ENCODE measurements around the gene SH3GL3. TPM values are rescaled to one million over a fixed set of nuclear protein-coding genes. Genes with fewer than 3 reads are reported as not detected.

The SH3GL3 gene
- total and polyA plus RNA-seq, 8 donors, result 0.56 to 3.3 (median 1.4) TPM; not detected in 4

- H3K4me3 ChIP-seq, result no peak overlapping the region
- no peaks in the 10 kb centered on the region for H3K9me3 ChIP-seq
- H3K4me1 ChIP-seq, result peaks cover 0 to 7% (median 0%) of the 10 kb centered on the region in 4 donors
- H3K36me3 ChIP-seq, result no peaks in the 10 kb centered on the region
- TF ChIP-seq POLR2AphosphoS5 (IDR thresholded peaks at IDR 0.05) (no peak), EP300 (IDR thresholded peaks at IDR 0.05) (no peak), POLR2A (IDR thresholded peaks at IDR 0.05) (no peak)
- TF ChIP-seq, protein P1, sequence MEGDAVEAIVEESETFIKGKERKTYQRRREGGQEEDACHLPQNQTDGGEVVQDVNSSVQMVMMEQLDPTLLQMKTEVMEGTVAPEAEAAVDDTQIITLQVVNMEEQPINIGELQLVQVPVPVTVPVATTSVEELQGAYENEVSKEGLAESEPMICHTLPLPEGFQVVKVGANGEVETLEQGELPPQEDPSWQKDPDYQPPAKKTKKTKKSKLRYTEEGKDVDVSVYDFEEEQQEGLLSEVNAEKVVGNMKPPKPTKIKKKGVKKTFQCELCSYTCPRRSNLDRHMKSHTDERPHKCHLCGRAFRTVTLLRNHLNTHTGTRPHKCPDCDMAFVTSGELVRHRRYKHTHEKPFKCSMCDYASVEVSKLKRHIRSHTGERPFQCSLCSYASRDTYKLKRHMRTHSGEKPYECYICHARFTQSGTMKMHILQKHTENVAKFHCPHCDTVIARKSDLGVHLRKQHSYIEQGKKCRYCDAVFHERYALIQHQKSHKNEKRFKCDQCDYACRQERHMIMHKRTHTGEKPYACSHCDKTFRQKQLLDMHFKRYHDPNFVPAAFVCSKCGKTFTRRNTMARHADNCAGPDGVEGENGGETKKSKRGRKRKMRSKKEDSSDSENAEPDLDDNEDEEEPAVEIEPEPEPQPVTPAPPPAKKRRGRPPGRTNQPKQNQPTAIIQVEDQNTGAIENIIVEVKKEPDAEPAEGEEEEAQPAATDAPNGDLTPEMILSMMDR (IDR thresholded peaks at IDR 0.05), result no peak
- WGBS, 5 donors, result 86 to 96% (median 89%) methylated on average over 2 of the region's 2 CpGs
- no peaks in the 10 kb centered on the region for H3K27me3 ChIP-seq
- no peak for DNase-seq
- H3K27ac ChIP-seq, result no peak overlapping the region
- intact Hi-C loops (cut with DNase I; ENCODE audit: low total_unique reads), result no loop called here
Observed at GRCh38 chr15:83612898-83613635, 165.9 kb downstream of the SH3GL3 start.

DNA sequence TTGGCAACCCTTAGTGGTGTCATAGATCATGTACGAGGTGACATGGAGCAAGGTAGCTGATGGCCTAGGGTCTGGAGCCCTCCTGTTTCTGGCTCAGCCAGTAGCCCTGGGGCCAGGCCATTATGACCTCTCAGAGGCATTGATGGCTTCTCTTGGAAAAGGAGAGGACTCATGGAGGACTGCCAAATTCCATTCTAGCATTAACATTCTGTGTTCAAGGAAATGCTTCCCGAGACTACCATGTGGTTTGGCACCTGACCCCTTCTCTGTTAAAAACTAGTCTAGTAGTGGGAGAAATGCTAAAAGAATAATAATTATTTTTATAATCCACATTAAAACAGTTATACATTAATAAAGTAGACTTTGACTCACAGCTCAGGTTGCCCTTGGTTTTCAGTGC, 166.6 kb downstream of the SH3GL3 start:
- WGBS, 5 donors, result 44 to 58% (median 53%) methylated on average over 2 of the region's 2 CpGs
- intact Hi-C loops (cut with DNase I; ENCODE audit: low total_unique reads), result no loop called here
- no peaks in the 10 kb centered on the region for H3K9me3 ChIP-seq

GRCh38 chr15:83616840-83617239, 169.7 kb downstream of the SH3GL3 start:
- Histone ChIP-seq H3K9me3 (peaks cover 0 to 6% (median 0%) of the 10 kb centered on the region in 4 donors), H3K36me3 (no peaks in the 10 kb centered on the region), H3K27me3 (no peaks in the 10 kb centered on the region), H3K27ac (no peak overlapping the region), H3K4me1 (peaks cover 0 to 7% (median 0%) of the 10 kb centered on the region in 4 donors), H3K4me3 (no peak overlapping the region)
- WGBS, 5 donors, result 78 to 88% (median 84%) methylated on average over 1 of the region's 1 CpG
- intact Hi-C loops (cut with DNase I; ENCODE audit: low total_unique reads), result no loop called here
- DNase-seq, result no peak
- TF ChIP-seq, protein P1 (IDR thresholded peaks at IDR 0.05), result no peak

More for the DNA sequence above, 166.6 kb downstream of the SH3GL3 start:
- H3K27ac ChIP-seq, result no peak overlapping the region
- TF ChIP-seq EP300 (IDR thresholded peaks at IDR 0.05) (no peak), POLR2AphosphoS5 (IDR thresholded peaks at IDR 0.05) (no peak), POLR2A (IDR thresholded peaks at IDR 0.05) (no peak)
- TF ChIP-seq, protein P1 (IDR thresholded peaks at IDR 0.05), result no peak
- H3K36me3 ChIP-seq, result no peaks in the 10 kb centered on the region
- H3K4me1 ChIP-seq, result peaks cover 0 to 7% (median 0%) of the 10 kb centered on the region in 4 donors
- DNase-seq, result peak in 1 of 2 donors; percentile 20
- no peak overlapping the region for H3K4me3 ChIP-seq
- H3K27me3 ChIP-seq, result no peaks in the 10 kb centered on the region

DNA sequence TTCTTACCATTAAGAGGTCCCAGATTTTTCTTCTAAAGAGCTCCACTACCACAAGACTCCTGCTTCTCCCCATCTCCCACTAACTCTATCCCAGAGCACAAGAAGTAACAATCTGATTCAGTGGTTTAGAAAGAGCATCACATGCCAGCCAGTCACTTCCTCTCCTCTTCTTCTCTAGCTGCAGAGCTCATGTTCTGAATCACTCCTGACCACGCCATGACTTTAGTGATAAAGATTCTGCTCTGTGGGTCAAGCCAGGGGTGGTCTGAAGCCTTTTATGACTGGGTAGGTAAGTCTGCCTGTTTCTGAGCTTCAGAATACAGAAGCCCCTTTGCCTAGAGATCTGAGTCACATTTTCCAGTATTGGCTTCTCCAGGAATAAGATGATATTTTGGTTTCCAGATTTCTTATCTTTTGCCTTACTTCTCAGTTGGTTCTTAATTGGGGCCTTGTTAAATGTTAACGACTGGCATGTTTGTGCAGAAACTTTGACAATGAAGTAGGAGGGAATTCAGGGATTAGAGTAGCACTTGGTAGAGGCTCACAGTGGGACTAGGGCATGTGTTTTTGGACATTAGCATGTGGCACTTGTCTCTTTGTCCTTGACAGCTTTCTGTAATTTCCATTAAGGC, 179.1 kb downstream of the SH3GL3 start:
- H3K4me1 ChIP-seq, result no peaks in the 10 kb centered on the region
- intact Hi-C loops (cut with DNase I; ENCODE audit: low total_unique reads), result no loop called here
- H3K27ac ChIP-seq, result no peak overlapping the region
- H3K36me3 ChIP-seq, result no peaks in the 10 kb centered on the region
- TF ChIP-seq EP300 (IDR thresholded peaks at IDR 0.05) (no peak), POLR2A (IDR thresholded peaks at IDR 0.05) (no peak), POLR2AphosphoS5 (IDR thresholded peaks at IDR 0.05) (no peak)
- TF ChIP-seq, protein P1 (IDR thresholded peaks at IDR 0.05), result no peak
- WGBS, 5 donors, result 38 to 73% (median 50%) methylated on average over 2 of the region's 2 CpGs
- no peak for DNase-seq
- no peaks in the 10 kb centered on the region for H3K27me3 ChIP-seq
- H3K9me3 ChIP-seq, result no peaks in the 10 kb centered on the region
- H3K4me3 ChIP-seq, result no peak overlapping the region
